HG03135 (cell line): ENCODE measurements around the gene MCF2L2.
"Not testable (repeated sequence)": the region's sequence is repeated elsewhere in the genome, so short reads cannot be mapped to it uniquely, and the experiment has no call there.

Experiments used
- ATAC-seq: cut with Tn5 transposase; IDR thresholded peaks from one replicate; pipeline ENCODE4 v1.9.1; 2021; ENCODE audit warnings: mild to moderate bottlenecking, moderate library complexity; ENCODE audit not compliant: unreplicated experiment

Gene MCF2L2

DNA sequence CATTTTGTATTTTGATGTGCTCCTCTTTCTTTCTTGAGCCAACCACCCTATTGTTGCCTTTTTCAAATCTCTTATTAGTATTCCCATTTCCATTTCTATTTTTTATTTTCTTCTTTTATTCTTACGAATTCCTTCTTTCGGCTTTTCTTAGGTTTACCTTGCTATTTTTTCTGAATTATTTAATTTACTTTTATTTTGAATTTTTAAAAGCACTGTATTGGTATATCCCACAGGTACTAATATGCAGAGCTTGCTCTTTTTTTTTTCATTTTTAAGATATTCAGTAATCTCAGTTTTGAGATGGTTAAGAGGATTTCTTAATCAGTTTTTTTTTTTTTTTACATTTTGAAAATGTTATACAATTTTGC is 18.4 kb upstream of the MCF2L2 start:
- ATAC-seq = no peak

DNA sequence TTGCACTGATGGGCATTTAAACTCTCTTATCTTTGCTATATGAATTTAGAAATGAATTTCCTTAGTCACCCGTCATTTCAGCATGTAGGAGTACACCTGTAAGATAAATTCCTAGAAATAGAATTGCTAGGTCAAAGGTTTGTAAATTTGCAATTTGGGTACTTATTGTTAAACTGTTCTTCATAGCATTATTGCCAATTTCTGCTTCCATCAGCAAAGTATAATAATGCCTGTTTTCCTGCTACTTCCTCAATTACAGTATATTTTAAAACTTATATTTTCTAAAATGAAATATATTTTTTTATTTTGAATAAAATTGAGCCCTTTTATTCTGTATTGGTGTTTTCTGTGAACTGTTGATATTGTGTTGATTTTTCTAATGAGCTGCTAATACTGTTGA is 16.3 kb upstream of the MCF2L2 start:
- no peak for ATAC-seq

DNA sequence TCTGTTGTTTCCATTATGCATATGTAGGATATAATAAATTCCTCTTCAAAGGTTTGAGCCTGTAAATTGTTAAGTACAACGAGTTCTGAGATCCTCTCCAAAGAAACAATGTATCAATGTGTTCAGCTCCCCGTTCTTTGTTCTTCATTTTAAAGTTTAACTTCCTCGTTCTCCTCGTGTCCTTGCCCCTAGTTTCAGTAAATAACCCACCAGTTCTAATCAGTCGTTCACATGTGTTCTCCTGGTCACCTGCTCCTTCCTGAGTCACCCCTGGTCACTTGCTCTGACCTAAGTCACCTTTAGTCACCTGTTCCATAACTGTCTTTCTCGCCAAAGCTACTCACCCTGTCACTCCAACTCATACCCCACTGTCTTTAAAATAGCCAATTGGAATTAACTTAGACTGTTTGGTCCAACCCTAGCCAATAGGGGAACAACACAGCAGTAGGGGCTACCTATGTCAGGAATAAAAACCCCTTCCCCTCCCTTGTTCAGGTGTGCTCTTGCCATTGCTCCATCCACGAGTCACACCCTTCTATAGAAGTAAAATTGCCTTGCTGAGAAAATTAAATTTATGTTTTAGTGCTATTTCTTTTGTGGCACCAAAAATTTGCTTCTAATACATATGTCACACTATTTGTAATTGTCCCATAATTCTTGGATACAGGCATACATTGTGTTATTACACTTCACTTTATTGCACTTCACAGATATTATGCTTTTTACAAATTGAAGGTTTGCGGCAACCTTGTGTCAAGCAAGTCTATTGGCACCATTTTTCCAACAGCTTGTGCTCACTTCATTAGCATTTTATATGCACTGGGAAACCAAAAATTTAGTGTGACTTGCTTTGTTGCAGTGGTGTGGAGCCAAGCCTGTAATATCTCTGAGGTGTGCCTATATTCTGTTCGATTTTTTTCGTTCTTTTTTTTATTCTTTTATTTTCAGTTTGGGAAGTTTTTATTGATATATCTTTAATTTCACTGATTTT is 15.3 kb upstream of the MCF2L2 start:
- ATAC-seq = no peak

DNA sequence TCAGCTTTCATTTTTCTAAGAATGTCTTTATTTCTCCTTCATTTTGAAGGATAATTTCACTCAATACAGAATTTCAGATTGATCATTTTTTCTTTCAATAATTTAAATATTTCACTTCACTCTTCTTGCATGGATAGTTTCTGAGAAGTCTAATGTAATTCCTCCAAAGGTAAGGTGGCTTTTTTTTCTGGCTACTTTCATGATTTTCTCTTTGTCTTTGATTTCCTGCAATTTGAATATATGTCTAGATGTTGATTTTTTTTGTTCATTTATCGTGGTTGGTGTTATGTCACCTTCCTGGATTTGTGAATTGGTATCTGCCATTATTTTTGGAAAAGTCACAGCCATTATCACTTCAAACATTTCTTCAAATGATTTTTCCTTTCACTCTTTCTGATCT is 14.6 kb upstream of the MCF2L2 start:
- ATAC-seq = no peak

DNA sequence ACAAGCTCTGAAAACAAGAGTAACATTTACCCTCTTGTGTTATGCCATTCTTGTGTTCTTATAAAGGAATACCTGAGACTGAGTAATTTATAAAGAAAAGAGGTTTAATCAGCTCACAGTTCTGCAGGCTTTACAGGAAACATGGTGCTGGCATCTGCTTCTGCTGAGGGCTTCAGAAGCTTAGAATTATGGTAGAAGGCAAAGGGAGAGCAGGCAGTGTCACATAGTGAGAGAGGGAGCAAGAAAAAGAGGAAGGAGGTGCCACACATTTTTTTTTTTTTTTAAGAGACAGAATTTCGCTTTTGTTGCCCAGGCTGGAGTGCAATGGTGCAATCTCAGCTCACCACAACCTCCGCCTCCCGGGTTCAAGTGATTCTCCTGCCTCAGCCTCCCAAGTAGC is 12.1 kb upstream of the MCF2L2 start:
- ATAC-seq = not testable (repeated sequence)

DNA sequence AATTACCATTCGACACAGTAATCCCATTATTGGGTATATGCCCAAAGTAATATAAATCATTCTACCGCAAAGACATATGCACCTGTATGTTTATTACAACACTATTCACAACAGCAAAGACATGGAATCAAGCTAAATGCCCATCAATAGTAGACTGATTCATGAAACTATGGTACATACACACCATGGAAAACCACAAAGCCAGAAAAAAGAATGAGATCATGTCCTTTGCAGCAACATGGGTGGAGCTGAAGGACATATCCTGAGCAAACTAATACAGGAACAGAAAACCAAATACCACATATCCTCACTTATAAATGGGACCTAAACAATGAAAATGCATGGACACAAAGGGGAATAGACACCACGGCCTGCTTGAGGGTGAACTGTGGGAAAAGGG is 11.1 kb upstream of the MCF2L2 start:
- no peak for ATAC-seq

DNA sequence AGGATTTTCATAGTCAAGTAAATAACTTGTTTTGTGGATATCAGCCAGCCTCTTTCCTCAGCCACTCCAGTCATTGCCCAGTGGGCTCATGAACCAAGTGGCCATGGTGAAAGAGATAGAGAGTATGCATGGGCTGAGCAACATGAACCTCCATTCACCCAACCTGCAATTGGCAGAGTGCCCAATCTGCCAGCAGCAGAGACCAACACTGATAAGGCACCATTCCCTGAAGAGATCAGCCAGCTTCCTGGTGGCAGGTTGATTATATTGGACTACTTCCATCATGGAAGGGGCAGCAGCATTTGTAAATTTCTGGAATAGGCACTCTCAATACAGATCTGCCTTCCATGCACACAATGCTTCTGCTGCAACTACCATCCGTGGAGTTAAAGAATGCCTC is 10.3 kb upstream of the MCF2L2 start:
- no peak for ATAC-seq

DNA sequence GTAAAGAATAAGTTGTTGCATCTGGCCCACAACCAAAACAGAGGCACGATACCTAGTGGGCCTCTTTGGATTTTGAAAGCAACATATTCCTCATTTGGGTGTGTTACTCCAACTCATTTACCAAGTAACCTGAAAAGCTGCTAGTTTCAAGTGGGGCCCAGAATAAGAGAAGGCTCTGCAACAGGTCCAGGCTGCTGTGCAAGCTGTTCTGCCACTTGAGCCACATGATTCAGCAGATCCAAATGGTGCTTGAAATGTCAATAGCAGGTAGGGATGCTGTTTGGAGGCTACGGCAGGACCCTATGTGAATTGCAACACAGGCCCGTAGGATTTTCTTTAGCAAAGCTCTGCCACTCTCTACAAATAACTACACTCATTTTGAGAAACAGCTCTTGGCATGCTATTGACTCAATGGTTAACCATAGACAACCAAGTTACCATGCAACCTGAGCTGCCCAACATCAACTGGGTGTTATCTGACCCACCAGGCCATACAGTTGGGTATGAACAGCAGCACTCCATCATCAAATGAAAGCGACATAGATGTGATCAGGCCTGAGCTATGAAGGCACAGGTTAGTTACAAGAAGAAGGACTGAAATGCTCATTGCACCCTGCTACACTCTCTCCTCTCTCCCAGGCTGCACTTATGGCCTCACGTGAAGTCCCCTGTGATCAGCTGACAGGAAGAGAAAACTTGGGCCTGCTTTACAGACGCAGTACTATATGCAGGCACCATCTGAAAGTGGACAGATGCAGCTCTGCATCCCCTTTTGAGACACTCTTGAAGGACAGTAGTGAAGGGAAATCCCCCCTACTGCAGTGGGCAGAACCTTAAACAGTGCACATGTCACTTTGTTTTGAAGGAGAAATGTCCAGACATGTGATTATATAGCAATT is 9.5 kb upstream of the MCF2L2 start:
- ATAC-seq = no peak

DNA sequence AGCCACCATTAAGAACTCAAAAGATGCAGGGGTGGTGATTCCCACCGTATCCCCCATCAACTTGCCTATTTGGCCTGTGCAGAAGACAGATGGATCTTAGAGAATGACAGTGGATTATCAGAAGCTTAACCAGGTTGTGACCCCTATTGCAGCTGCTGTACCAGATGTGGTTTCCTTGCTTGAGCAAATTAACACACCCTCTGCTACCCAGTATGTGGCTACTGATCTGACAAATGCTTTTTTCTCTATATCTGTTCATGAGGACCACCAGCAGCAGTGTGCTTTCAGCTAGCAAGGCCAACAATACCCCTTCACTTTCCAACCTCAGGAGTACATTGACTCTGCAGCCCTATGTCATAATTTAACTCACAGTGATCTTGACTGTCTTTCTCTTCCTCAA is 8.6 kb upstream of the MCF2L2 start:
- ATAC-seq = no peak

DNA sequence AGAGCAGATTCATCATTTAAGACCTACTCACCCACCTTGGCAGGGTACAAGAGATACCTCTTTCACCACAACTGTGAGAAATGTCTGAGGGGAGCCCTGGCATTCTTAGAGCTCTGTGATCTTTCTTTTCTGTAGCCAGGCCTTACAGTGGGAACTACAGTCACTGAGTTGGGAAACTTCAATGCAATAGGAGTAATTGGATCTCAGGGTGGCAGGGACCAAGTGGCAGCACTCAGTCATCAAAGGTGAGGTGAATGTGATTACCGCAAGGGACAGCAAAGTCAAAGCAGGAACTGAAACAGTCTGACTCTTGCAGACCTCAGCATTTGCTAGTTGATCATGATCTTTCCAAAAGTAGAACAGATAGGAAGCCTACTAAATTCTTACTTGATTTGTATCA is 7.2 kb upstream of the MCF2L2 start:
- ATAC-seq = peak; percentile 76

DNA sequence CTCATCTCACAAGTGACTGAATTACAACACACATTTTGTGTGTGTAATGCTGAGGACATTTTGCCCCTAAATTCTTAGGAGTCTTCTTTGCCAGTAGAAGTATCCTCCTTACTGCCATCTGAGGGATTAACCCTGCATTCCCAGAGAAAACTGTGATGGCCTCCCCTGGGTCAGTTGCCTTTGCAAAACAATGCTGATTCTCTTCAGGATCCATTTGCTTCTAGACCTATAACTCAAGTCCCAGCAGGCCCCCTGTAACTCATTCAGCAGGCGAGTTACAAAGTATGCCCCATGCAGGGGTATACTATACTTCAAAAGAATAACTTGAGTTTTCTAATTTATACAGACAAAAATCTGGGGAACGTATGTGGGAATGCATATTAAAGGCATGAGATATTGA is 6.6 kb upstream of the MCF2L2 start:
- ATAC-seq = no peak

DNA sequence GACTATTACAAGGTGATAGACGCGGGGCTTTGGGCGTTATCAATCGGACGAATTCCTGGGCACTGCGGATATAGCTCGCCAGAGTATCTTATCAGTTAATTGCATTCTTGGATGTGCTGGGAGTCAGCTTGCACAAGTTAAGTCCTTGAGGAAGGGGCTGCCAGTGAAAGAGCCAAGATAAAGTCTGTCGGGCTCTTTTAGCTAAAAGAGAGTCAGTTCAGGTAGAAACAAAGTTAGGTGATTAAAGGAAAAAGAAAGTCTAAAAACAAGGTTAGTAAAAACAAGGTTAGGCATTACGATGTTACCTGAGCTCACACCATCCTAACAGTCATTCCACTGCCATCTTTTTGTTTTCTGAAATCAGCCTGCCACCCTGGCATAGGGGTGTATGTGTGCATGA is 6.1 kb upstream of the MCF2L2 start:
- ATAC-seq = no peak

DNA sequence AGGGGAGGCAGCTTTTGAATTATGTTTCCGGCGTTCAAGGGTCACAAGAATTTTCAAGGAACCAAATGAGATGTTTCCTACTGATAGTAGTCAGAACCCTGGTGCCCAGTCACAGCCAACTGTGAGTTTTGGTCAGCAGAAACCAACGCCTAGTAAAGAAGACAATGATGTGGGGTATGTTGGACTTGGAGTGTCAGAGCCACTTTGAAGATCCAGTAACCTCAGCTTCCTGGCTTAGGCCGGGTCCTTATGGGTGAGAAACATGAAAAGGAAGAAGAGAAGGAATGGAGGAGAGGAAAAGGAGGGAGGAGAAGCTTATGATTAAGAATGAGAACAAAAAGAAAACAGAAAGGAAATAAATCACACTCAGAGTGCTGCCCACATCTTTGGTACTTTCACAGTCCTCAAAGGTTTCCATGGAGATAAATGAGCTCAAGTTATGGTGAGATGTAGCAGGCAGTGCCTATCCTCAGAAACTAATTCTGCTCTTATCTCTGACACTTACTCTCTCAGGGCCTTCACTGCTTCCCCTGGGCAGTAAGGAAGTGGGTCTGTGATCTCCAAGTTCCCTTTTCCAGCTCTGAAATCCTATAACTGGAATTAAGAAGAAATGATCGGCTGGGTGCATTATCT is 2.0 kb upstream of the MCF2L2 start:
- no peak for ATAC-seq

DNA sequence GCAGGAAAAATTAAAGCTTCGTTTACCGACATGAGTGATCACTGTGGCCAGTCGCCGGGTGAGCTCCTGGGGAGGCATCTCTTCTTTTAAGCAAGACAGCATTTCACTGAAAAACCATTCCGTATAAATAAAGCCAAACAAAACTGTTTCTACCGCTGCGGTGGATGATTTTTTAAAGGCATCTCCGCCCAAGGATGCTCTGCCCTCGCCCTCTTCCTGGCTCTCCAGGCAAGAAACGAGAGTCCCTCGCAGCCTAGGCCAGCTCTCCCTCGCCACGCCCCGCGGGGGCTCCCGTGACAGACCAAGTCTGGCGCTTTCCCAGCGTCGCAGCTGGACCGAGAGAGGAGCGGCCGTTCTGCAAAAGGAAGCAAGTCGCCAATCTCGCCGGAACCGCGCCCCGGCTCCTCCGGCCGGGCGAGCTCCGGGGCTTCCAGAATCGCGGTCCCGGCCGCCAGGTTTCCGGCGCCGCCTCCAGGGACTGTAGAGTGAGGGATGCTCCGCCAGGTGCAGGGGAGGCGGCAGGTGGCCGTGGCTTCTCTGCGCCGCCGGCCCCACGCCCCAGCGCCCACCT is 458 bp downstream of the MCF2L2 start:
- peak; percentile 42 for ATAC-seq

DNA sequence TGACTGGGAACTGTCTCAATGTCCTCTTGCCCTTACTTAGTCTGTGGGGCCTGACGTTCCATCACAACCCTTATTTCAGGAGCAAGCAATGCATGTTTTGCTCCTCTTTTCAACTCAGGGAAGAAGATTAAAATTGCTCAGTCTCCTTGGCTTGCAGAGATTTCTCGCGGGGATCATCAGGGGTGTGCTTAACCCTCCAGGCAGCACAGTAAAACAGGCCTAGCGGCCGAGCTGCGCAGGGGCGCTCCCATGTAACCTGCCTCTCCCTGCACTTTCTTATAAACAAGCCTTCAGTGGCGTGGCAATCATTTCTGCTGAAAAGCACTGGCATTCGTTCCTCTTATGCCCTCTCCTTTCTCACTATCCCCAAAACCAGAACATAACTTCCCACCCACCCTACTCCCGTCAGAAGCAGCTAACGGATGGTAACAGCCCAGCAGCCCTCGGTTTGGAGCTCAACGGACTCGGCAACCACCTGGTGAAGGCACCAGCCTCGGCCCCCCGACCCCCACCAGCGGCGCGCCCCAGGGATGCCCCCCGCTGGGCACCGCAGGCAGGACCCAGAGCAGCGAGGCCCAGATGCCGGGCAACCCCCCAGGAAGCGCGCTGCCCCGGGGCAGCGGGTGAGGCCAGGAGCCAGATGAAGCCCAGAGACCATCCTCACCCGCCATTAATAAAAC is 1.1 kb downstream of the MCF2L2 start:
- ATAC-seq = no peak

DNA sequence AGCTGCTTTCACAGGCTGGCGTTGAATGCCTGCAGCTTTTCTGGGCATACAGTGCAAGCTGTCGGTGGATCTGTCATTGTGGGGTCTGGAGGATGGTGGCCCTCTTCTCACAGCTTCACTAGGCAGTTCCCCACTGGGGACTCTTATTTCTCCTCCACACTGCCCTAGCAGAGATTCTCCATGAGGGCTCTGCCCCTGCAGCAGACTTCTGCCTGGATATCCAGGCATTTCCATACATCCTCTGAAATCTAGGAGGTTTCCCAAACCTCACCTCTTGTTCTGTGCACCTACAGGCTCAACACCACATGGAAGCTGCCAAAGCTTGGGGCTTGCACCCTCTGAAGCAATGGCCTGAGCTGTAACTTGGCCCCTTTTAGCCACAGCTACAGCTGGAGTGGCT is 9.6 kb downstream of the MCF2L2 start:
- ATAC-seq = not testable (repeated sequence)

DNA sequence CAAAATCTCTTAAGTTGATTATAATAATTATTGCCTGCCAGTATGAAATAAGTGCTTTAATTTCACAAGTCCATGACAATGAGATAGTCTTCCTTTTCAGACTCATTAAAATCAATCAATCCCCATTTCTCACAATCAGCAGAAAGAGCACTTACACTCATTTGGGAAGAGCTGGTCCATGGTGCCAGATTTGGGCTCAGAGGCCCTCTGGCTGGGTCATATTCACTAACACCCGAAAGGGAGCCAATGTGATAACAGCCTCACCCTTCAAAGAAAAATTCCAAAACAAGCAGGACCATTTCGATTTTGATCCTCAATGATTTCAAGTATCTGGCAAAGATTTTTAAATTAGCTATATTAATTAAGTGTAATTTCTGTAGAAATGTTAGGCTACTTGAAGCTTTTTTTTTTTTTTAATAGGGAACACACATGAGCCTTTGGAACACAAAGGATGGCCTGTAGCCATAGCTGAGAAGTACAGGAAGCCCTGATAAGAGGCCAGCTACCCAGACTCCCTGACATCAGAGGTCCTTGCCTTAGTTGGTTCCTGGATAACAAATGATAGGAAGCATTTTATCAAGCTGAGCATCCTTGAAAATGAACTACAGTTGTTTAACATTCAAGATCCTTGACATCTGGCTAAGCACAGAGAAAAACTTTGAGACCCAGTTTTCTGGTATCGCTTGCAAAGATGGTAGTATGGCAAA is 17.1 kb downstream of the MCF2L2 start:
- no peak for ATAC-seq

DNA sequence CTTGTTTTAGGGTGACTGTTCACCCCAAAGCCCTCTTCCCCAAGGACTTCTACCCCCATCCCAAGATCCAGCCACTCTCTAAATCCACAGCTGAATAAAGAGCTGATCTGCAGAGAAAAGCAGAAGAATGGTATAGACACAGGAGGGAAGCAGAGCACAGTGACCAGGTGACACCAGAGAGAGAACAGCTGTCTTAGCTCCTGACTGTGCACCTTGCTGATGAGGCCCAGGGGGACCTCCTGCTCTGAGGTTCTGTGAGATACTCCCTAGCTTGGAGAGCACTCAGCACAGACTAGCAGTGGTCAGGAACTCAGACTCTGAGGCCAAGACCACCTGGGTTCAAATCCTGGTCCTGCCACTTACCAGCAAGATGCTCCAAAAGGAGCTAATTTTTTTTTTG is 17.7 kb downstream of the MCF2L2 start:
- no peak for ATAC-seq

DNA sequence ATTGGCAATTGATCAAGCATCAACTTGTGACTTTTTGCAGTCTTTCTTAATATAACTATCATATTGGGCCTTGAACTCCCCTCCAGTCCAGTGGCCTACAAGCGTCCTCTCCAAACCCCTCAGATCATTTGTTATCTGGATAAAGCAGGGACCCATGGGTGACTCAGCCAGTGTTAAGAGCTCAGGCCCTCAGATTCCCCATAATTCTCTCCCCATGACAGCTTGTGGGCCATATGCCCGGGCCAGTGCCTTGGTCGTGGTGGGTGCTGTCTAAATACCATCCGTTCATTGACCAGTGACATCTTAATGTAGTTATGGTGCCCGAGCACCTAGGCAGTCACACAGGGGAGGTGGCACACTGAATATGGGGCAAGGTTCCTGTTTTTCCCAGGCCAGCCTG is 18.1 kb downstream of the MCF2L2 start:
- ATAC-seq = no peak

DNA sequence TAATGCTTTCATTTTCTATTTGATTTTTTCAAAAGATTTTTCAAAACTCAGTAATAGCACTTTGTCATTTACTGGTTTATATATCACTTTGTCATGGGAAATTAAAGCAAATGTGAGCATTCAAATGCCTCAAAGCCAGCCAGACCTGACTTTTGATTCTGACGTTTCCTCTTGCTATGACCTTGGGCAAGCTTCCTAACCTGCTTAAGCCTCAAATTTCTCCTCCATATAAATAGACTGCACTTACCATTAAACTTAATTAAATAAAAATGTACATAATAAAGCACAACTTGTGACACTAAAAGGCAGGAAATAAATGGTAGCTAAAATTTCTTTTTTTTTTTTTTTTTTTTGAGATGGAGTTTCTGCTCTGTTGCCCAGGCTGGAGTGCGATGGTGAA is 19.2 kb downstream of the MCF2L2 start:
- ATAC-seq = no peak
